K562 (cell line): ENCODE results near the gene NMNAT1. TPM values are rescaled to one million over a fixed set of nuclear protein-coding genes. Genes with fewer than 3 reads are reported as not detected.

Experiments
- ATAC-seq: fragments of 200-7000 bp; cut with Tn5 transposase; 3 replicates; pipeline ENCODE4 v1.9.1; 2020; ENCODE audit warnings: moderate library complexity
- BruUV-seq: library from RNA; stranded (reverse); fragments of 400-500 nt; replicated peaks from 2 replicates; lab custom pipeline; 2021; lab: Mats Ljungman, UMichigan
- CTCF ChIA-PET: fragments of 300-600 bp; formaldehyde crosslinking; extraction: SDS; loops from one replicate; lab custom pipeline; 2021; ENCODE audit warnings: low intra/inter-chr PET ratio; lab: Yijun Ruan, JAX
- POLR2A ChIA-PET: fragments of 300-600, 350-650 bp; sonication (Branson Sonifier 250); formaldehyde crosslinking; extraction: SDS; loops from one replicate; lab custom pipeline; 2021; ENCODE audit warnings: antibody characterized with exemption, inconsistent platforms; lab: Yijun Ruan, JAX
- DNase-seq, 4 experiments: peaks; one replicate each; pipeline versions ENCODE4 v3.0.0 to v3.0.0-alpha.2; 2011 to 2018; ENCODE audit warnings: low spot score in 3 of 4, mixed read lengths in 3 of 4; ENCODE audit errors: extremely low read depth in 1 of 4
- FAIRE-seq: peaks from 2 replicates; lab custom pipeline; 2011; peaks lifted over from hg19 to GRCh38; lab: Jason Lieb, UNC
- H2AFZ ChIP-seq: 2 replicates; pipeline ENCODE4 v1.6.0; 2011; ENCODE audit warnings: low read depth, low read length, control low read depth, inconsistent platforms
- H3K27ac ChIP-seq: fragments of 200-600 bp; 3 replicates; pipeline ENCODE4 v1.8.0; 2011; ENCODE audit warnings: low read depth, mild to moderate bottlenecking, control low read depth, inconsistent platforms, low read length, moderate library complexity, mixed read lengths; ENCODE audit errors: extremely low read depth
- H3K27me3 ChIP-seq, 2 experiments: fragments of 300-600 bp in 1 of 2; 2 replicates in 1 of 2; 3 replicates in 1 of 2; pipeline versions ENCODE4 v1.6.0 to v1.8.0; 2011; ENCODE audit warnings: inconsistent platforms in 2 of 2, low read length in 2 of 2, mild to moderate bottlenecking in 1 of 2, mixed read lengths in 1 of 2, moderate library complexity in 1 of 2; ENCODE audit not compliant: control insufficient read depth in 2 of 2, insufficient read depth in 2 of 2
- H3K36me3 ChIP-seq: fragments of 300-600 bp; 3 replicates; pipeline ENCODE4 v1.8.0; 2011; ENCODE audit warnings: mild to moderate bottlenecking, low read length, inconsistent platforms; ENCODE audit not compliant: control insufficient read depth, insufficient read depth
- H3K4me1 ChIP-seq, 2 experiments: fragments of 200-600 bp in 1 of 2; replicated peaks in 1 of 2; 2 replicates in 1 of 2; 3 replicates in 1 of 2; pipeline versions ENCODE4 v1.5.1 to v1.8.0; 2011; ENCODE audit warnings: inconsistent platforms in 2 of 2, low read length in 2 of 2, mild to moderate bottlenecking in 1 of 2, mixed read lengths in 1 of 2, moderate library complexity in 1 of 2; ENCODE audit not compliant: control insufficient read depth in 2 of 2, insufficient read depth in 2 of 2
- H3K4me2 ChIP-seq: 2 replicates; pipeline ENCODE4 v1.6.1; 2011; ENCODE audit warnings: low read length, control low read depth, inconsistent platforms, mixed read lengths; ENCODE audit not compliant: insufficient read depth
- H3K4me3 ChIP-seq: fragments of 200-600 bp; sonication (generic), shearing (Covaris generic); 2 replicates; pipeline ENCODE4 v1.5.1; 2016; ENCODE audit warnings: control low read depth, inconsistent platforms
- H3K79me2 ChIP-seq: fragments of 200-600 bp; 3 replicates; pipeline ENCODE4 v1.8.0; 2011; ENCODE audit warnings: low read length, inconsistent platforms; ENCODE audit not compliant: control insufficient read depth, insufficient read depth
- H3K9ac ChIP-seq, 2 experiments: 2 replicates each; pipeline versions ENCODE4 v1.6.0 to v1.6.1; 2011; ENCODE audit warnings: low read depth in 2 of 2, low read length in 2 of 2, control low read depth in 1 of 2, inconsistent platforms in 1 of 2, mild to moderate bottlenecking in 1 of 2, mixed read lengths in 1 of 2; ENCODE audit not compliant: insufficient read depth in 1 of 2
- H3K9me1 ChIP-seq: one replicate; pipeline ENCODE4 v1.6.0; 2011; ENCODE audit warnings: inconsistent platforms, mild to moderate bottlenecking, low read length, moderate library complexity; ENCODE audit not compliant: control insufficient read depth, insufficient read depth
- H3K9me3 ChIP-seq: replicated peaks from 2 replicates; pipeline ENCODE4 v1.5.1; 2011; ENCODE audit warnings: low read depth, low read length, inconsistent platforms; ENCODE audit not compliant: control insufficient read depth, insufficient read depth
- H4K20me1 ChIP-seq: replicated peaks from 2 replicates; pipeline ENCODE4 v1.6.1; 2011; ENCODE audit warnings: low read length, inconsistent platforms, mixed read lengths; ENCODE audit not compliant: control insufficient read depth, insufficient read depth
- BRCA1 ChIP-seq, 2 experiments: fragments of 450-650 bp in 1 of 2; sonication (generic) in 1 of 2; formaldehyde crosslinking in 1 of 2; IDR thresholded peaks; 2 replicates each; pipeline versions ENCODE4 v1.5.0 to v1.6.1; 2017 to 2020; ENCODE audit warnings: mild to moderate bottlenecking in 1 of 2, missing genetic modification reagents in 1 of 2
- FOXA3 ChIP-seq, 2 experiments: fragments of 450-650 bp in 1 of 2; sonication (generic) in 1 of 2; formaldehyde crosslinking; IDR thresholded peaks in 1 of 2; conservative IDR thresholded peaks in 1 of 2; 2 replicates each; pipeline versions ENCODE4 v1.4.0 to v1.8.0; 2020 to 2022; ENCODE audit warnings: mild to moderate bottlenecking in 2 of 2, missing genetic modification reagents in 1 of 2
- HEY1 ChIP-seq: fragments of 250-450 bp; sonication (Bioruptor Pico); IDR thresholded peaks from 2 replicates; pipeline ENCODE4 v1.5.0; 2020; ENCODE audit warnings: mild to moderate bottlenecking, moderate library complexity, borderline replicate concordance
- HNRNPUL1 ChIP-seq: fragments of 200-400 bp; formaldehyde crosslinking; IDR thresholded peaks from 2 replicates; pipeline ENCODE4 v1.6.1; 2017; ENCODE audit warnings: low read length
- ILK ChIP-seq: fragments of 450-650 bp; IDR thresholded peaks from 2 replicates; pipeline ENCODE4 v1.6.1; 2016; ENCODE audit warnings: missing genetic modification characterization, low read depth, mild to moderate bottlenecking, missing compliant biosample characterization, moderate library complexity, borderline replicate concordance
- MBD2 ChIP-seq: sonication (generic); IDR thresholded peaks from 2 replicates; pipeline ENCODE4 v1.6.1; 2016; ENCODE audit warnings: low read depth, borderline replicate concordance
- MCM2 ChIP-seq: fragments of 450-650 bp; IDR thresholded peaks from 2 replicates; pipeline ENCODE4 v1.6.1; 2017; ENCODE audit warnings: low read depth, mild to moderate bottlenecking
- MYNN ChIP-seq, 2 experiments: sonication (generic); formaldehyde crosslinking in 1 of 2; IDR thresholded peaks; 2 replicates each; pipeline versions ENCODE4 v1.5.0 to v1.6.1; 2016 to 2020; ENCODE audit warnings: antibody characterized with exemption in 1 of 2, missing genetic modification reagents in 1 of 2
- NR1H2 ChIP-seq: sonication (generic); formaldehyde crosslinking; IDR thresholded peaks from 2 replicates; pipeline ENCODE4 v1.4.0; 2020; ENCODE audit warnings: mild to moderate bottlenecking, missing genetic modification reagents
- PHF8 ChIP-seq: fragments of 200-600 bp; sonication (generic); IDR thresholded peaks from 2 replicates; pipeline ENCODE4 v1.6.1; 2012; ENCODE audit warnings: mixed run types, mild to moderate bottlenecking, inconsistent platforms, low read length, moderate library complexity, borderline replicate concordance
- SMARCB1 ChIP-seq: IDR thresholded peaks from 2 replicates; pipeline ENCODE4 v1.6.1; 2011; ENCODE audit warnings: improper control_type of control experiment, low read depth; ENCODE audit not compliant: insufficient read length
- ZNF140 ChIP-seq: fragments of 250-450 bp; sonication (Bioruptor Pico); IDR thresholded peaks from 2 replicates; pipeline ENCODE4 v1.8.0; 2021; ENCODE audit warnings: moderate library complexity, mild to moderate bottlenecking, inconsistent platforms
- WGBS: fragments of 100-300 bp; shearing (Covaris generic); methylation state at CpG from one replicate; pipeline ENCODE4 v1.1.6; 2016; ENCODE audit warnings: low coverage, mixed read lengths; ENCODE audit not compliant: insufficient coverage; ENCODE audit errors: missing lambda C conversion rate; 5-methylcytosine and 5-hydroxymethylcytosine counted together
- in situ Hi-C: fragments of 300-500 bp; cut with MboI; formaldehyde crosslinking; loops from 4 replicates; pipeline ENCODE4 v1.15.0; 2018; ENCODE audit warnings: inconsistent platforms, mixed read lengths
- intact Hi-C: fragments of 100-400 bp; cut with micrococcal nuclease; formaldehyde crosslinking; loops from 2 replicates; pipeline ENCODE4 v1.14.2; 2022
- polyA plus RNA-seq, 8 experiments: library from polyadenylated mRNA; depleted of rRNA in 4 of 8; stranded (reverse) in 5 of 8; unstranded in 3 of 8; fragments of >200 nt; fragmentation: Nextera tagmentation in 2 of 8; fragmentation: Illumina TruSeq in 1 of 8; extraction: Ambion mirVana in 2 of 8; extraction: Trizol in 1 of 8; gene quantifications; 2 replicates each; pipeline versions ENCODE4 v1.2.1 to v1.2.3, GENCODE V29; 2011 to 2014; ENCODE audit warnings: inconsistent platforms in 1 of 8, missing spikeins in 1 of 8
- total RNA-seq, 7 experiments: library from RNA; depleted of rRNA in 6 of 7; stranded (reverse); fragments of >200 nt in 6 of 7; fragmentation: Illumina TruSeq in 2 of 7; extraction: Trizol in 2 of 7; gene quantifications; 2 replicates each; pipeline versions ENCODE4 v1.2.1 to v1.2.3, GENCODE V29; 2011 to 2021; ENCODE audit warnings: low replicate concordance in 1 of 7
- TF ChIP-seq, protein P1 (sequence below), 2 experiments: fragments of 250-450 bp in 1 of 2; fragments of 450-650 bp in 1 of 2; sonication (Bioruptor Pico) in 1 of 2; IDR thresholded peaks; 2 replicates each; pipeline versions ENCODE4 v1.6.1 to v1.8.0; 2016 to 2021; ENCODE audit warnings: mild to moderate bottlenecking in 2 of 2, moderate library complexity in 2 of 2, missing compliant biosample characterization in 1 of 2, missing genetic modification characterization in 1 of 2
- TF ChIP-seq, protein P2 (sequence below): fragments of 250-450 bp; sonication (Bioruptor Pico); IDR thresholded peaks from 2 replicates; pipeline ENCODE4 v1.4.0; 2020

Gene NMNAT1
- total and polyA plus RNA-seq, 9 of the 15 experiments (the other 6 are each of a cell fraction or from before 2014, with no cell fraction given): 5.1 to 14.6 (median 12.1) TPM

DNA sequence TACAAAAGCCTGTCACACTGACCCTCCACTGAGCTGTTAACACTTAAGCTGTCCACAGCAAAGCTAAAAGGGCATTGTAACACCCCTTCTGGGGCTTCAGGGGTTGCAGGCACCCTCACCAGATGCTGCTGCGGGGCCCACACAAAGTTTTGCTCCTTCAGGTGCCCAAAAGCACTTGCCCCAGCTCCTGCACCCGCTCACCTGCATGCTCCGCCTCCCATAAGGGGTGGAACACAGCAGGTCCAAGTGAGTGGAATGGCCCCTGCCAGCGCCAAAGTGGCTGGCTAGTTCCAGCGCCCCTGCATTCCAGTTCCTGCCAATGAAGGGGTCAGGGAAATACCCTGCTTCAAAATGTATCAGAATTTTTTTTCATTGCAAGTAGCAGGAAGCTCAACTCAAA is 46.5 kb downstream of the NMNAT1 start (continued):
- no peak for TF ChIP-seq NR1H2 (CRISPR knock-in tag)
- no peak for TF ChIP-seq MBD2
- no peak for TF ChIP-seq HEY1 (CRISPR knock-in tag)
- no peak for TF ChIP-seq ILK (tag)
- no peak for TF ChIP-seq MCM2

DNA sequence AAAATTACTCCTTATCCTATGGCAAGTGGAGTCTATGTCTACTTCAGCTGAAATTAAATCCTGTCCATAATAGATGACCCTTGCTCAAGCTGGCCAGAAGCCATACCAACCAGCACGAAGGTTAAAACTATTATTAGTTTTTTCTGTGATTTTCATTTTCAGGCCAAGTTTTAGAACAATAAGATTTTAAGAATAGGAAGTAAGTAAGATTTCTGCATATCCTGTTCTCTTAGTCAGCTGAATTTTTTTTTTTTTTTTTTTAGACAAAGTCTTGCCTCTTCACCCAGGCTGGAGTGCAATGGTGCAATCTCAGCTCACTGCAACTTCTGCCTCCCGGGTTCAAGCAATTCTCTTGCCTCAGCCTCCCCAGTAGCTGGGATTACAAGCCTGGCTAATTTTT is 47.7 kb downstream of the NMNAT1 start:
- Histone ChIP-seq H2AFZ (no peak overlapping the region), H3K36me3 (no peaks in the 10 kb centered on the region), H3K4me3 (no peak overlapping the region), H3K27ac (no peak overlapping the region), H3K9me3 (no peaks in the 10 kb centered on the region), H3K9me1 (no peaks in the 10 kb centered on the region), H4K20me1 (no peaks in the 10 kb centered on the region), H3K9ac (no peak overlapping the region), H3K4me1 (no peaks in the 10 kb centered on the region), H3K79me2 (no peaks in the 10 kb centered on the region), H3K4me2 (no peak overlapping the region), H3K27me3 (peaks cover 6 to 12% of the 10 kb centered on the region in 2 experiments; a peak in 4 of 5 replicates)
- intact Hi-C loops (no loop called here), in situ Hi-C loops (no loop called here)
- POLR2A ChIA-PET: interaction anchor here (0.6 to 2.2 kb wide), 5 partner anchors 10 to 396 kb away, joined by 3 to 11 read pairs (median 3); no protein-coding TSS in a partner anchor
- DNase-seq (no peak), ATAC-seq (no peak), FAIRE-seq (no peak)
- WGBS: 15% methylated on average over 2 of the region's 2 CpGs
- CTCF ChIA-PET: no interaction called here
- BruUV-seq: no TSS peak
- TF ChIP-seq FOXA3 (CRISPR knock-in tag; conservative IDR thresholded peaks at IDR 0.05 in 1 of 2, IDR thresholded peaks at IDR 0.05 in 1 of 2) (no peak), PHF8 (no peak), BRCA1 (IDR thresholded peaks at IDR 0.05) (no peak), BRCA1 (CRISPR knock-in tag; IDR thresholded peaks at IDR 0.05) (no peak), MYNN (IDR thresholded peaks at IDR 0.05) (no peak), MYNN (CRISPR knock-in tag; IDR thresholded peaks at IDR 0.05) (no peak), HNRNPUL1 (no peak), ZNF140 (CRISPR knock-in tag) (no peak), SMARCB1 (no peak)
- TF ChIP-seq, protein P1, sequence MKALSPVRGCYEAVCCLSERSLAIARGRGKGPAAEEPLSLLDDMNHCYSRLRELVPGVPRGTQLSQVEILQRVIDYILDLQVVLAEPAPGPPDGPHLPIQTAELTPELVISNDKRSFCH (CRISPR knock-in tag; IDR thresholded peaks at IDR 0.05): no peak
- TF ChIP-seq, protein P1 (tag; IDR thresholded peaks at IDR 0.05): no peak
- TF ChIP-seq, protein P2, sequence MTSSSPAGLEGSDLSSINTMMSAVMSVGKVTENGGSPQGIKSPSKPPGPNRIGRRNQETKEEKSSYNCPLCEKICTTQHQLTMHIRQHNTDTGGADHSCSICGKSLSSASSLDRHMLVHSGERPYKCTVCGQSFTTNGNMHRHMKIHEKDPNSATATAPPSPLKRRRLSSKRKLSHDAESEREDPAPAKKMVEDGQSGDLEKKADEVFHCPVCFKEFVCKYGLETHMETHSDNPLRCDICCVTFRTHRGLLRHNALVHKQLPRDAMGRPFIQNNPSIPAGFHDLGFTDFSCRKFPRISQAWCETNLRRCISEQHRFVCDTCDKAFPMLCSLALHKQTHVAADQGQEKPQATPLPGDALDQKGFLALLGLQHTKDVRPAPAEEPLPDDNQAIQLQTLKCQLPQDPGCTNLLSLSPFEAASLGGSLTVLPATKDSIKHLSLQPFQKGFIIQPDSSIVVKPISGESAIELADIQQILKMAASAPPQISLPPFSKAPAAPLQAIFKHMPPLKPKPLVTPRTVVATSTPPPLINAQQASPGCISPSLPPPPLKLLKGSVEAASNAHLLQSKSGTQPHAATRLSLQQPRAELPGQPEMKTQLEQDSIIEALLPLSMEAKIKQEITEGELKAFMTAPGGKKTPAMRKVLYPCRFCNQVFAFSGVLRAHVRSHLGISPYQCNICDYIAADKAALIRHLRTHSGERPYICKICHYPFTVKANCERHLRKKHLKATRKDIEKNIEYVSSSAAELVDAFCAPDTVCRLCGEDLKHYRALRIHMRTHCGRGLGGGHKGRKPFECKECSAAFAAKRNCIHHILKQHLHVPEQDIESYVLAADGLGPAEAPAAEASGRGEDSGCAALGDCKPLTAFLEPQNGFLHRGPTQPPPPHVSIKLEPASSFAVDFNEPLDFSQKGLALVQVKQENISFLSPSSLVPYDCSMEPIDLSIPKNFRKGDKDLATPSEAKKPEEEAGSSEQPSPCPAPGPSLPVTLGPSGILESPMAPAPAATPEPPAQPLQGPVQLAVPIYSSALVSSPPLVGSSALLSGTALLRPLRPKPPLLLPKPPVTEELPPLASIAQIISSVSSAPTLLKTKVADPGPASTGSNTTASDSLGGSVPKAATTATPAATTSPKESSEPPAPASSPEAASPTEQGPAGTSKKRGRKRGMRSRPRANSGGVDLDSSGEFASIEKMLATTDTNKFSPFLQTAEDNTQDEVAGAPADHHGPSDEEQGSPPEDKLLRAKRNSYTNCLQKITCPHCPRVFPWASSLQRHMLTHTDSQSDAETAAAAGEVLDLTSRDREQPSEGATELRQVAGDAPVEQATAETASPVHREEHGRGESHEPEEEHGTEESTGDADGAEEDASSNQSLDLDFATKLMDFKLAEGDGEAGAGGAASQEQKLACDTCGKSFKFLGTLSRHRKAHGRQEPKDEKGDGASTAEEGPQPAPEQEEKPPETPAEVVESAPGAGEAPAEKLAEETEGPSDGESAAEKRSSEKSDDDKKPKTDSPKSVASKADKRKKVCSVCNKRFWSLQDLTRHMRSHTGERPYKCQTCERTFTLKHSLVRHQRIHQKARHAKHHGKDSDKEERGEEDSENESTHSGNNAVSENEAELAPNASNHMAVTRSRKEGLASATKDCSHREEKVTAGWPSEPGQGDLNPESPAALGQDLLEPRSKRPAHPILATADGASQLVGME (CRISPR knock-in tag): no peak
